H54 (cell line): ENCODE data around the gene SPECC1L.

Experiments used
- DNase-seq: peaks from one replicate; pipeline ENCODE4 v3.0.0; 2011; ENCODE audit warnings: low spot score, mixed read lengths; ENCODE audit not compliant: insufficient read length
- FAIRE-seq: peaks from 3 replicates; lab custom pipeline; 2011; peaks lifted over from hg19 to GRCh38; lab: Jason Lieb, UNC
- POLR2A ChIP-seq: IDR thresholded peaks from 2 replicates; pipeline ENCODE4 v1.6.1; 2011; ENCODE audit warnings: low read depth, mild to moderate bottlenecking, low read length

SPECC1L gene

GRCh38 chr22:24426851-24427499 lies 156.3 kb downstream of the SPECC1L start:
- FAIRE-seq, result no peak
- TF ChIP-seq POLR2A, result no peak
- no peak for DNase-seq

GRCh38 chr22:24427500-24428164 lies 157.0 kb downstream of the SPECC1L start, which contains the start of gene ADORA2A:
ADORA2A (plus strand) TSS chr22:24427599; CDS start chr22:24433405, 5,806 bp downstream.
- DNase-seq (no peak), FAIRE-seq (no peak)
- no peak for TF ChIP-seq POLR2A

GRCh38 chr22:24428751-24429410 lies 158.2 kb downstream of the SPECC1L start:
- no peak for TF ChIP-seq POLR2A
- DNase-seq (no peak), FAIRE-seq (no peak)

- TF ChIP-seq POLR2A, result no peak
- FAIRE-seq (no peak), DNase-seq (no peak)
Measured at GRCh38 chr22:24429411-24430365, 159.1 kb downstream of the SPECC1L start.

GRCh38 chr22:24430431-24431308 lies 160.0 kb downstream of the SPECC1L start:
- DNase-seq (no peak), FAIRE-seq (no peak)
- TF ChIP-seq POLR2A, result no peak

GRCh38 chr22:24431309-24432034 lies 160.8 kb downstream of the SPECC1L start:
- TF ChIP-seq POLR2A, result no peak
- FAIRE-seq (no peak), DNase-seq (no peak)

GRCh38 chr22:24432059-24432853 lies 161.6 kb downstream of the SPECC1L start:
- TF ChIP-seq POLR2A, result no peak
- FAIRE-seq, result no peak
- no peak for DNase-seq

GRCh38 chr22:24433001-24433827 lies 162.6 kb downstream of the SPECC1L start:
- no peak for TF ChIP-seq POLR2A
- DNase-seq, result no peak
- no peak for FAIRE-seq

- TF ChIP-seq POLR2A, result no peak
- DNase-seq (no peak), FAIRE-seq (no peak)
Measured at GRCh38 chr22:24433828-24434470, 163.3 kb downstream of the SPECC1L start.
